Measurements from ENCODE around the gene CNTFR. TPM values are rescaled to one million over a fixed set of nuclear protein-coding genes. Genes with fewer than 3 reads are reported as not detected.

The CNTFR gene
- total RNA-seq, 1 donor from 2014 or later: 1.1 TPM

- Histone ChIP-seq H3K27me3 (ENCODE audit: control insufficient read depth, insufficient read depth, low read length) (peaks cover 33% of the 10 kb centered on the region), H3K4me3 (ENCODE audit: low read depth, low read length) (no peak overlapping the region), H3K36me3 (ENCODE audit: control insufficient read depth, insufficient read depth, low read length) (no peaks in the 10 kb centered on the region)
- DNase-seq (ENCODE audit: low read depth): no peak
- TF ChIP-seq CTCF (IDR thresholded peaks at IDR 0.05; ENCODE audit: insufficient read depth, low read length, poor library complexity, severe bottlenecking): no peak
These were observed 69.4 kb downstream of the CNTFR start for GRCh38 chr9:34520096-34520495.

- Histone ChIP-seq H3K27me3 (ENCODE audit: control insufficient read depth, insufficient read depth, low read length) (peaks cover 35% of the 10 kb centered on the region), H3K4me3 (ENCODE audit: low read depth, low read length) (no peak overlapping the region), H3K36me3 (ENCODE audit: control insufficient read depth, insufficient read depth, low read length) (no peaks in the 10 kb centered on the region)
- no peak for DNase-seq (ENCODE audit: low read depth)
- TF ChIP-seq CTCF (IDR thresholded peaks at IDR 0.05; ENCODE audit: insufficient read depth, low read length, poor library complexity, severe bottlenecking): no peak
These were observed 70.1 kb downstream of the CNTFR start for GRCh38 chr9:34519321-34520020.

- no peak for DNase-seq (ENCODE audit: low read depth)
- peaks cover 40% of the 10 kb centered on the region for H3K27me3 ChIP-seq (ENCODE audit: control insufficient read depth, insufficient read depth, low read length)
- H3K36me3 ChIP-seq (ENCODE audit: control insufficient read depth, insufficient read depth, low read length): no peaks in the 10 kb centered on the region
- TF ChIP-seq CTCF (IDR thresholded peaks at IDR 0.05; ENCODE audit: insufficient read depth, low read length, poor library complexity, severe bottlenecking): no peak
- no peak overlapping the region for H3K4me3 ChIP-seq (ENCODE audit: low read depth, low read length)
These were observed 70.6 kb downstream of the CNTFR start for GRCh38 chr9:34518896-34519295.

- no peak for TF ChIP-seq CTCF (IDR thresholded peaks at IDR 0.05; ENCODE audit: insufficient read depth, low read length, poor library complexity, severe bottlenecking)
- no peak overlapping the region for H3K4me3 ChIP-seq (ENCODE audit: low read depth, low read length)
- peaks cover 40% of the 10 kb centered on the region for H3K27me3 ChIP-seq (ENCODE audit: control insufficient read depth, insufficient read depth, low read length)
- DNase-seq (ENCODE audit: low read depth): no peak
- no peaks in the 10 kb centered on the region for H3K36me3 ChIP-seq (ENCODE audit: control insufficient read depth, insufficient read depth, low read length)
These were observed 71.4 kb downstream of the CNTFR start for GRCh38 chr9:34518110-34518616.

GRCh38 chr9:34517185-34517584, 72.3 kb downstream of the CNTFR start:
- Histone ChIP-seq H3K27me3 (ENCODE audit: control insufficient read depth, insufficient read depth, low read length) (peaks cover 40% of the 10 kb centered on the region), H3K36me3 (ENCODE audit: control insufficient read depth, insufficient read depth, low read length) (no peaks in the 10 kb centered on the region), H3K4me3 (ENCODE audit: low read depth, low read length) (no peak overlapping the region)
- TF ChIP-seq CTCF (IDR thresholded peaks at IDR 0.05; ENCODE audit: insufficient read depth, low read length, poor library complexity, severe bottlenecking): no peak
- DNase-seq (ENCODE audit: low read depth): no peak

GRCh38 chr9:34515959-34516358, 73.6 kb downstream of the CNTFR start:
- no peak for DNase-seq (ENCODE audit: low read depth)

More at GRCh38 chr9:34515959-34516358, 73.6 kb downstream of the CNTFR start:
- peaks cover 35% of the 10 kb centered on the region for H3K27me3 ChIP-seq (ENCODE audit: control insufficient read depth, insufficient read depth, low read length)
- TF ChIP-seq CTCF (IDR thresholded peaks at IDR 0.05; ENCODE audit: insufficient read depth, low read length, poor library complexity, severe bottlenecking): no peak
- no peak overlapping the region for H3K4me3 ChIP-seq (ENCODE audit: low read depth, low read length)
- no peaks in the 10 kb centered on the region for H3K36me3 ChIP-seq (ENCODE audit: control insufficient read depth, insufficient read depth, low read length)
